ENCODE measurements around the gene PGAM5. TPM values are rescaled to one million over a fixed set of nuclear protein-coding genes. Genes with fewer than 3 reads are reported as not detected.

PGAM5 gene
- total RNA-seq, 2 donors from 2014 or later = 21.5 to 24.2 TPM

GRCh38 chr12:132719954-132720324 is 9.3 kb downstream of the PGAM5 start:
- no peaks in the 10 kb centered on the region for H3K4me1 ChIP-seq (ENCODE audit: control insufficient read depth in 1 of 2, low read depth in 2 of 2)
- no peak for ATAC-seq (ENCODE audit: insufficient number of reproducible peaks, low FRiP score, low read depth)
- TF ChIP-seq CTCF (IDR thresholded peaks at IDR 0.05) = no peak
- no peaks in the 10 kb centered on the region for H3K9me3 ChIP-seq
- DNase-seq (ENCODE audit: low spot score) = no peak
- no peaks in the 10 kb centered on the region for H3K27me3 ChIP-seq (replicated peaks; ENCODE audit: insufficient read depth)
- no peak overlapping the region for H3K4me3 ChIP-seq
- H3K36me3 ChIP-seq = peaks cover 50% of the 10 kb centered on the region
- H3K27ac ChIP-seq = no peak overlapping the region

DNA sequence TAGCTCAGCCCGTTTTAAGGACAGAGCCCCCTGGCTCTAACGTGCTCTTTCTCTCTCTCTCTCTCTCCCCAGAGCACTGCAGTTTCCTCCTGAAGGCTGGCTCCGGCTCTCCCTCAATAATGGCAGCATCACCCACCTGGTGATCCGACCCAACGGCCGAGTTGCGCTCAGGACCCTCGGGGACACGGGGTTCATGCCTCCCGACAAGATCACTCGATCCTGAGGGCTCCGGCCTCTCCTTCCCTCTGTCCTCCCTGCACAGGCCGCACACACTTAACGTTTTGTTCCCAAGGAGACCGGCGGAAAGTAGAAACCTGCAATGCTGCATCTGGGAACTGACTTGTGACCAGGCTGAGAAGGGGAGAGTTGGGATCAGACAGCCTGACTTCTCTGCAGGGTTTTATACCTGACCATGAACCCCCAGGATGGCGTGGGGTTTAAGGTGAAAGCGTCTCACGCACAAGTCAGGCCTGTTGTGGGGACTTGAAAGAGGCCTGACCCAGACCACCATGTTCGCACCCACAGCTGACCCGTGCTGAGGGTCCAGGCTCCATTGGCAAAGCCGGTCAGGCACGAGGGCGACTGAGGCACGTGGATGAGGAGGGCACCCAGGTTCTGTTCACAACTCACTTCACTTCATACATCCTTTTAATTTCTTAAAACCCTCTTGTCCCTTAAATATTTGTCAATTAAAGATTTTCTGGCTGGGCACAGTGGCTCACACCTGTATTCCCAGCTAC is 10.1 kb downstream of the PGAM5 start:
- no peak for DNase-seq (ENCODE audit: low spot score)
- H3K4me3 ChIP-seq = no peak overlapping the region
- no peak overlapping the region for H3K27ac ChIP-seq
- no peak for TF ChIP-seq CTCF (IDR thresholded peaks at IDR 0.05)
- H3K36me3 ChIP-seq = peaks cover 57% of the 10 kb centered on the region
- no peaks in the 10 kb centered on the region for H3K4me1 ChIP-seq (ENCODE audit: control insufficient read depth in 1 of 2, low read depth in 2 of 2)
- no peak for ATAC-seq (ENCODE audit: insufficient number of reproducible peaks, low FRiP score, low read depth)
- no peaks in the 10 kb centered on the region for H3K27me3 ChIP-seq (replicated peaks; ENCODE audit: insufficient read depth)
- H3K9me3 ChIP-seq = no peaks in the 10 kb centered on the region

- H3K36me3 ChIP-seq = peaks cover 64% of the 10 kb centered on the region
- no peak for TF ChIP-seq CTCF (IDR thresholded peaks at IDR 0.05)
- H3K4me3 ChIP-seq = no peak overlapping the region
- H3K9me3 ChIP-seq = no peaks in the 10 kb centered on the region
- DNase-seq (ENCODE audit: low spot score) = no peak
- H3K27me3 ChIP-seq (replicated peaks; ENCODE audit: insufficient read depth) = no peaks in the 10 kb centered on the region
- H3K4me1 ChIP-seq (ENCODE audit: control insufficient read depth in 1 of 2, low read depth in 2 of 2) = no peaks in the 10 kb centered on the region
- no peak for ATAC-seq (ENCODE audit: insufficient number of reproducible peaks, low FRiP score, low read depth)
- H3K27ac ChIP-seq = no peak overlapping the region
These were observed 12.5 kb downstream of the PGAM5 start for GRCh38 chr12:132723015-132723763.

- peaks cover 67% of the 10 kb centered on the region for H3K36me3 ChIP-seq
- no peak for TF ChIP-seq CTCF (IDR thresholded peaks at IDR 0.05)
- no peaks in the 10 kb centered on the region for H3K9me3 ChIP-seq
- H3K4me1 ChIP-seq (ENCODE audit: control insufficient read depth in 1 of 2, low read depth in 2 of 2) = no peaks in the 10 kb centered on the region
- no peaks in the 10 kb centered on the region for H3K27me3 ChIP-seq (replicated peaks; ENCODE audit: insufficient read depth)
- H3K27ac ChIP-seq = no peak overlapping the region
- DNase-seq (ENCODE audit: low spot score) = no peak
- no peak for ATAC-seq (ENCODE audit: insufficient number of reproducible peaks, low FRiP score, low read depth)
- no peak overlapping the region for H3K4me3 ChIP-seq
These were observed 13.1 kb downstream of the PGAM5 start for GRCh38 chr12:132723764-132724140.

DNA sequence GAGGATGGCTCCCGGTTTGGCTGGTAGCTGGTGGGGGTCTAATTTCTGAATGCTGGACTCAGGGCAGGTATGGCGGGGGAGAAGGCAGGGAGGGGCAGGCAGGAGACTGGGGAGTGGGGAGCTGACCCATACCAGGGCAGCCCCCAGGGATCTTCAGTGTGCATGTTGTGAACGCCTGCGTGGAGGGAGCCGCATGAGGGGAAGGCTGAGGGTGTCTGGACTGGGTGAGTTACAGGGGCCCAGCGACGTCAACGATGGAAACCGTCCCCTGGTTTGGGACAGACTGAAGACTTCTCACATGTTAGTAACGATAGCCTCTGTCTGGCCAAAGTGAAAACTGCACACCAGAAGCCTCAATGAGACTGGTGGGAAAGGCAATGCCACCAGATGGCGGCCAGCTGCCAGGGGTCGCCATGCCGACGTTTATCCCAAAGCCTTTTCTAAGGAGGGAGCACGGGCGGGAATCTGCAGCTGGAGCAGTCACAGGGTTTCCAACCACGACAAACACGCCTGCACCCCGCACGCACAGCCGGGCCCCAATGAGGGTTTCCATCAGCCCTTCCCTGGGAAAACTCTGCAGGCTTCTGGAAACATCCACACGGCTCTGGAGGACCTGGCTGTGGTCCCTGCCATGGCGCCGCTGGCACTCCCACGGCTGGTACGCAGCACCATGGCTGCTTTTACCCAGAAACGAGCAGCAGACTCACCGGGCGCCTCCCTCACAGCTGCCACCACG is 14.0 kb downstream of the PGAM5 start:
- peaks cover 63% of the 10 kb centered on the region for H3K36me3 ChIP-seq
- no peak overlapping the region for H3K4me3 ChIP-seq
- ATAC-seq (ENCODE audit: insufficient number of reproducible peaks, low FRiP score, low read depth) (no peak), DNase-seq (ENCODE audit: low spot score) (no peak)
- H3K27me3 ChIP-seq (replicated peaks; ENCODE audit: insufficient read depth) = no peaks in the 10 kb centered on the region
- TF ChIP-seq CTCF (IDR thresholded peaks at IDR 0.05) = no peak
- H3K9me3 ChIP-seq = no peaks in the 10 kb centered on the region
- no peaks in the 10 kb centered on the region for H3K4me1 ChIP-seq (ENCODE audit: control insufficient read depth in 1 of 2, low read depth in 2 of 2)
- H3K27ac ChIP-seq = no peak overlapping the region
